ENCODE results near the gene PPM1G.

Gene PPM1G

DNA sequence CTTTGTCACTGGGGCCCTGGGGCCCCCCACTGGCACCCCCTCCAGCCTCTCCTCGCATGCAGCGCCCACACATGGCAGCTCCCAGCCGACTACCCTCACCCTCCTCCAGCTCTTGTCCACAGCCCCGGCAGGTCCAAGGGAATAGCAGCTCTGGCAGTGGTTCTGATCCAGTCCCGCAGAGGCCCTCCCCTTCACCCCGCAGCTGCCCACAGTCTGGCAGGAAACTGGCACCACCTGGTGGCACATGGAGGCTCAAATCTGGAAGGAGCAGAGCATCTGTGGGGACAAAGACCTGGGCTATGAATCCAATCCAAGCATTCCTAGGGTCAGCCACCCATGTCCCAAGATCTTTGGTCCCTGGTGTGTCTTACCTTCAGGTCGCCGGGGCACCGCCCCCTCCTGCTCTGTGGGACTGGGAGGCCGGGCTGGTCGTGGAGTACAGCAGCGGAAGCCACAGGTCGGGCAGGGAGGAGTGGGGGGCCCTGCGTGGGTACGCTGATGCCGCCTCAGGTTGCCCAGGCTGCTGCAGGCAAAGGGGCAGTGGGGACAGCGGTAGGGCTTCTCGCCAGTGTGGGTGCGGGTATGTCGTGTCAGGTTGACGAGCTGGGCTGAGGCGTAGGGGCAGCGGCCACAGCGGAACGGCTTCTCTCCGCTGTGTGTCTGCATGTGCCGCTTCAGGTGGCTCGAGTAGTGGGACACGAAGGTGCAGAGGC, 31.1 kb downstream of the PPM1G start:
- no peak for DNase-seq (ENCODE audit: low read depth)
- H3K4me3 ChIP-seq (ENCODE audit: low read depth, low read length) = no peak overlapping the region
- TF ChIP-seq, protein P1, sequence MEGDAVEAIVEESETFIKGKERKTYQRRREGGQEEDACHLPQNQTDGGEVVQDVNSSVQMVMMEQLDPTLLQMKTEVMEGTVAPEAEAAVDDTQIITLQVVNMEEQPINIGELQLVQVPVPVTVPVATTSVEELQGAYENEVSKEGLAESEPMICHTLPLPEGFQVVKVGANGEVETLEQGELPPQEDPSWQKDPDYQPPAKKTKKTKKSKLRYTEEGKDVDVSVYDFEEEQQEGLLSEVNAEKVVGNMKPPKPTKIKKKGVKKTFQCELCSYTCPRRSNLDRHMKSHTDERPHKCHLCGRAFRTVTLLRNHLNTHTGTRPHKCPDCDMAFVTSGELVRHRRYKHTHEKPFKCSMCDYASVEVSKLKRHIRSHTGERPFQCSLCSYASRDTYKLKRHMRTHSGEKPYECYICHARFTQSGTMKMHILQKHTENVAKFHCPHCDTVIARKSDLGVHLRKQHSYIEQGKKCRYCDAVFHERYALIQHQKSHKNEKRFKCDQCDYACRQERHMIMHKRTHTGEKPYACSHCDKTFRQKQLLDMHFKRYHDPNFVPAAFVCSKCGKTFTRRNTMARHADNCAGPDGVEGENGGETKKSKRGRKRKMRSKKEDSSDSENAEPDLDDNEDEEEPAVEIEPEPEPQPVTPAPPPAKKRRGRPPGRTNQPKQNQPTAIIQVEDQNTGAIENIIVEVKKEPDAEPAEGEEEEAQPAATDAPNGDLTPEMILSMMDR (IDR thresholded peaks at IDR 0.05; ENCODE audit: control insufficient read depth, extremely low read depth, insufficient read depth) = peak; percentile 41

DNA sequence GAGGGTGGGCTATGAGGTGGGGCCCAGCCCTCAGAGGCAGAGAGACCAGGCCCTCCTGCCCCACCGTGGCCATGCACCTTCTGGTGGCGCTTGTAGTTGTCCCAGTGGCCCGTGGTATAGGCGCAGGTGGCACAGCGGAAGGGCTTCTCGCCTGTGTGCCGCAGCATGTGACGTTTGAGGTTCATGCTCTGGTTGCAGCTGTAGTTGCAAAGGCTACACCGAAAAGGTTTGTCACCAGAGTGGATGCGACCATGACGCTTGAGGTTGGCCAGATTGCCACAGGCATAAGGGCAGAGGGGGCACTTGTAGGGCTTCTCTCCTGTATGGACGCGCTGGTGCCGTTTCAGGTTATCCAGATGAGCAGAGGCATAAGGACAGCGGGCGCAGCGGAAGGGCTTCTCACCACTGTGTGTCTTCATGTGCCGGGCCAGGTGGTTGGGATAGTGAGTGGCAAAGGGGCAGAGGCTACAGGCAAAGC, 31.7 kb downstream of the PPM1G start:
- H3K4me3 ChIP-seq (ENCODE audit: low read depth, low read length) = no peak overlapping the region
- TF ChIP-seq, protein P1 (IDR thresholded peaks at IDR 0.05; ENCODE audit: control insufficient read depth, extremely low read depth, insufficient read depth) = no peak
- DNase-seq (ENCODE audit: low read depth) = no peak

DNA sequence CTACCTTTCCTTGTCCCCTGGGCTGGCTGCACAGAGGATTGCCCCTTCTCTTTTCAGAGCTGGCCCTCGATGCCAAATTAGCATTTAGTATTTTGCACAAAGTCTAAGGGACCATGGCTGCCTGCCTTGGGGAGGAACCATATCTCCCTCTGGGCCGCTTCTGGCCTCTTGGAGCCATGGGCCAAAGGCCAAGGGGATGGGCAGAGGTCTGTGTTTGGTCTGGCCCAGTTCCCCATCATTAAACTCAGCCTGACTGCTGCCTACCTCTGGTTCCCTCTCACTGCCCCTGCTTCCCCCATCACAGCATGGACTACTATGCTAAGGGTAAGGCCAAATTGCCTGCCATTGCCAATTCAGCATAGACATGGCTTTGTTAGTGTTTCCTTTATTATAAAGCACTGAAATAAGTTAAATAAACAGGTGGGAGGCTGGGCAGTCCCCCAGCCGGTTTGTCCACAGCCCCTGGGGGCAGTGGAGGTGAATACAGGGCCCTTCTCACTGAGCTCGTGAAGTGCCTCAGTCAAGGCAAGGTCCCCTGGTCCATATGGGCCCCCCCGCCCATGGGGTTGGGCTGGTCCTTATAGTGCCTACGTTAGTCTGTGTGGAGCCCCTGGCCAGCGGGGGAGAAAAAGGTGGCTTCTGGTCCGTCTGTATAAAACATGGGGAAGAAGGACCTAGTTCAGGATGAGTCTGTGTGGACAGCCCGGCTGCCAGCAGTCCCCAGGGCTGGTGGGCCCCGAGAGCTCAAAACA, 32.3 kb downstream of the PPM1G start:
- H3K4me3 ChIP-seq (ENCODE audit: low read depth, low read length) = no peak overlapping the region
- DNase-seq (ENCODE audit: low read depth) = no peak
- TF ChIP-seq, protein P1 (IDR thresholded peaks at IDR 0.05; ENCODE audit: control insufficient read depth, extremely low read depth, insufficient read depth) = no peak

DNA sequence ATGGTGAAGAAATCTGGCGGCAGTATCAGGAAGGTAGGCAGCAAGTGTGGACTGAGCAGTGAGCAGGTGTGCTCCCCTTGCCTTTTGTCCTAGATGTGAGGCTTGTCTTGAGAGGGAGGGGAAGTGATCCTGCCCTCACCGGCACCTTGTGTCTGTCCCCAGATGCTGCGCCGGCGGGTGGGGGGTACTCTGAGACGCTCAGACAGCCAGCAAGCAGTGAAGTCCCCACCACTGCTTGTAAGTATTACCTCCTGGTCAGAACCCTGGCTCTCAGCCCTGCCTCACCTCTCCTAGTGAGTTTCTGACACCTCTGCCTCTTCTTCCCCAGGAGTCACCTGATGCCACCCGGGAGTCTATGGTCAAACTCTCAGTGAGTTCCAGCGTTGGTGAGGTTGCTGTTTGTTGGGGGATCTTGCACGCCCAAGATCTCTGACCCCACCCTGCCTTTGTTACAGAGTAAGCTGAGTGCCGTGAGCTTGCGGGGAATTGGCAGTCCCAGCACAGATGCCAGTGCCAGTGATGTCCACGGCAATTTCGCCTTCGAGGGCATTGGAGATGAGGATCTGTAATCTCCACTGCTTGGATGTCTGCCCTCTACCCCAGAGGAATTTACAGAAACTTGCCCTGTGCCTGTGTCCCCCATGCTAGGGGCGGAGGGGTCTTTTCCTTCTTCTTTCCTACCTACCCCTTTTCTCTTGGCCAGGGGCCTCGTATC, 33.1 kb downstream of the PPM1G start:
- TF ChIP-seq, protein P1 (IDR thresholded peaks at IDR 0.05; ENCODE audit: control insufficient read depth, extremely low read depth, insufficient read depth) = no peak
- H3K4me3 ChIP-seq (ENCODE audit: low read depth, low read length) = no peak overlapping the region
- no peak for DNase-seq (ENCODE audit: low read depth)

DNA sequence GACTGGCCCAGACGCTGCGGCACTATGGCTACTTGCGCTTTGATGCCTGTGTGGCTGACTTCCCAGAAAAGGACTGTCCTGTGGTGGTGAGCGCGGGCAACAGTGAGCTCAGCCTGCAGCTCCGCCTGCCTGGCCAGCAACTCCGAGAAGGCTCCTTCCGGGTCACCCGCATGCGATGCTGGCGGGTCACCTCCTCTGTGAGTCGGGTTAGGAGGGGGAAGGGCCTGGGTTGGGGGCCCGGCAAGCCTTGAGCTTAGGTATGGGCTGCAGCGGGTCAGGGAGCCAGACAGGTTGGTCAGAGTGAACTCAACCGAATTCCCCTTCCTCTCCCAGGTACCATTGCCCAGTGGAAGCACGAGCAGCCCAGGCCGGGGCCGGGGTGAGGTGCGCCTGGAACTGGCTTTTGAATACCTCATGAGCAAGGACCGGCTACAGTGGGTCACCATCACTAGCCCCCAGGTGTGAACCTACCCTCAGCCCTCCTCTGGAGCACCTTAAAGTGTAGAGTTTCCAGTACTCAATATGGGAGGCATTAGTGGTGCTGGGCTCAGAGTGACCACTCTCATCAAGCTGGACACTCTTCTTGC, 33.8 kb downstream of the PPM1G start:
- DNase-seq (ENCODE audit: low read depth) = no peak
- TF ChIP-seq, protein P1 (IDR thresholded peaks at IDR 0.05; ENCODE audit: control insufficient read depth, extremely low read depth, insufficient read depth) = no peak
- no peak overlapping the region for H3K4me3 ChIP-seq (ENCODE audit: low read depth, low read length)

DNA sequence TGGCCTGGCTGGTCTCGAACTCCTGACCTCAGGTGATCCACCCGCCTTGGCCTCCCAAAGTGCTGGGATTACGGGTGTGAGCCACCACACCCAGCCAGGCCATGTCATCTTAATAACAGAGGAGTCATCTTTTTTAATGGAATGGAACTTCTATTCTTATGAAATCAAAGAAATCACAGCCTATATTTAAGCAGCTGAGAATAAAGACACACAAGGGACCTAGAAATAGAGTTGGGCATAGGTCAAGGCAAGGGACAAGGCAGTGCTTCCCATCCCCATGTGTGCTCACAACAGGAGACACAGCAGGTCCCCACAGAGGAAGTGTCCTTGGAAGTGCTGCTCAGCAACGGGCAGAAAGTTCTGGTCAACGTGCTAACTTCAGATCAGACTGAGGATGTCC, 35.8 kb downstream of the PPM1G start:
- no peak overlapping the region for H3K4me3 ChIP-seq (ENCODE audit: low read depth, low read length)
- TF ChIP-seq, protein P1 (IDR thresholded peaks at IDR 0.05; ENCODE audit: control insufficient read depth, extremely low read depth, insufficient read depth) = no peak
- DNase-seq (ENCODE audit: low read depth) = no peak
